ENCODE measurements around the gene STAC.
"Not testable (repeated sequence)": the region's sequence is repeated elsewhere in the genome, so short reads cannot be mapped to it uniquely, and the experiment has no call there.

STAC gene

DNA sequence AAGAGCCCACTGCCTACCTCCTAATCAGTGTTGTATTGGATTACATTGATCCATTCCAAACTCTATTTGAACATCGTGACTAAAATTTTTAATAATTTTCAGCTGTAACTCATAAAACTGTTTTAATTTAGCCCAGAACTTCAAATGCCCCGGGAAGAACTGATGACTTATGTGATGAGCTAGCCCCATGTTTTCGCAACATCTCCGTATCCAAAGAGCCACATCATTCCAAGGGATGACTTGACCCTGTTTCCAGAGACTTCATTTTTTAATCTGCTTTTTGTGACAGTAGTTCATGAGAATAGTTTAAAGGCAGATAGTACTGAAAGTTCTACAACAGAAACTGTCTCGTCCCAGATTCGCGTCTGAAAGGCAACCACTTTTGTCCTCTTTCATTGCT is 97.4 kb downstream of the STAC start:
- DNase-seq (ENCODE audit: low read depth in 2 of 2) = no peak

DNA sequence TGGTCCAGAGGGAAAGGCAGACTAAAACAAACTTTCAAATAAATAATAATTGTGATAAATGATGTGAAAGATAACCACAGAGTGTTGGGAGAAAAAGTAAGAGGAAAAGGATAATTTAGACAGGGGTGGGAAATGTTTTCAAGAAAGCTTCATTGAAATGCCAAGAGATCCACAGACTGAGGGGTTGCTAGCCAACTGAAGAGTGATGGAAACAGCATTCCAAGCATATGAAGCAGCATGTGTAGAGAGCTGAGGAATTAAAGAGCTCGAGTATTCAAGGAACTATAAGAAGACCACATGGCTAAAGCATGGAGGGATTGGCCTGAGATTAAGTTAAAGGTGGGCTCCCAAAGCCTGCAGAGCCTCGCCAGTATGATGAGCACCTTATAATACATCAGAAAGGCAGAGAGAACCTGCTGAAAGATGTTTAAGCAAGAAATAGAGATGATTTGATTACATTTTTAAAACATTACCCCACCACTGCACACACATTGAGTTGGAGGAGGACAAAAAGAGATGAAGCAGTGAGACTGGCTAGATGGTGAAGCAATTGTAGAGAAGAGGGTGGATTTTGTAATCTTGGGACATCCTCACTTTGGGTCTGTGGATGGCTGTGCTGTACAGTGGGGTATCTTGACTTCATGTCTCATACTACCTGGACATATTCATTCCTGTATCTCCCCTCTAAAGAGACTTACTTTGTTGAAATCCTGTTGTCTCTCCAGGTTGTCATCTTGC is 100.8 kb downstream of the STAC start:
- no peak for DNase-seq (ENCODE audit: low read depth in 2 of 2)

DNA sequence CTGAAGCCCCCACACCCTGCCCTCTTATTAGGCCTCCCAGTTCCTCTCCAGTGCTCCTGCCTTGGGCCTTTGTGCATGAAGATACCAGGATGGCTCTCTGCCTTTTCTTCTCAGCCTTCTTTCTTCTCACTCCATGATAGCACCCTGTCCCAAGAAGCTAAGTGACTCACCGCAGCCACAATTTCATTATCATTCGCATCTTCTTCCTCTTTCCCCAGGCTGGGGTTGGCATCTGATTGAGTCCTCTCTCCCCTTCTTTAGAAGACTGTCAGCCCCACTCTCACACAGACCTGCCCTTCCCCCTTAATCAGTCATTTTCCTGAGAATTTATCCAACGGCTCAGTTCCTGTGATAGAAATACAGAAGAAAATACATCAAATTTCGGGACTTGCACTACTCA is 102.0 kb downstream of the STAC start:
- DNase-seq (ENCODE audit: low read depth in 2 of 2) = no peak

DNA sequence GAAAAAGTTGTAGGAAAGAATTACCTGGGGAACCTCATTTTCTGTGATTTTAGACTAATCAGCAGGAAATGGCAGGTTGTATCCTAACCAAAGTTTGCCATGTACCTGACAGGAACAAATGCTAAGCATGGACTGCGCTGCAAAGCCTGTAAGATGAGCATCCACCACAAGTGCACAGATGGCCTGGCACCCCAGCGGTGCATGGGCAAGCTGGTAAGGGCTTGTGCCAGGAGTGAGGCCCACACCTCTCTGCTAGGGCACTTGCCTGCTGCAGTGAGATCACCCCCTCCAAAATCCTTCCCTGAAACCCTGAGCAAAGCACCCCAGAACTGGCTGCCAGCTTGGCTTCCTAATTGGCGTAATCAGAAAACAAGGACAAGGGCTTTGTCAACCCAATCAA is 102.6 kb downstream of the STAC start:
- no peak for DNase-seq (ENCODE audit: low read depth in 2 of 2)

DNA sequence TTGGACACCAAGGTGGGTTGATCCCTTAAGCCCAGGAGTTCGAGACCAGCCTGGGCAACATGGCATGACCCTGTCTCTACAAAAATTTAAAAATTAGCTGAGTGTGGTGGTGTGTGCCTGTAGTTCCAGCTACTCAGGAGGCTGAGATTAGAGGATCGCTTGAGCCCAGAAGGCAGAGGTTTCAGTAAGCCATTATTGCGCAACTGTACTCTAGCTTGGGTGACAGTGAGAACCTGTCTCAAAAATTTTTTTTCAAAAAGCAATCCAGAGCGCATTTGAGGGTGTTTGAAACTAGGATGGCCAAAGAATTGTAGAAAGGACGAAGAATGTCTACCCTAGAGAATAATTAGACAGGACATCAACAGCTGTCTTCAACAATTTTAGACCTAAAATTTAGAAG is 103.4 kb downstream of the STAC start:
- no peak for DNase-seq (ENCODE audit: low read depth in 2 of 2)

DNA sequence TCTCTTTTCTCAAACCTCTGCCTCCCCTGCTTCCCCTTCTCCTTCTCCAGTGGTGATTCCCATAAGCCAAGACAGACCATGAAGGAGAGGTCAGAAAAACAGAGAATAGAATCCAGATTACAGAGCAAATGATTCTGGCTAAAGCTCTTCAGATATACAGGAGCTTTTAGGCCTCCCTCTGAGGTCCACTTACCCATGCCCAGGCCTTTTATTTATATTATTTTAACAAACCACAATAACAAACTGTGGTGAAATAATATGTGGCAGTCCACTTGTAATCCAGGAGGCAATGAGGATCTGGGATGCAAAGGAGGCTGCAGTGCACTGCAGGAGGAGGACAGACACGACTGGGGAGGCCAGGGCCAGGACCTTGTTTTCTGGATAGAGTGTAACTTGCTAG is 104.1 kb downstream of the STAC start:
- no peak for DNase-seq (ENCODE audit: low read depth in 2 of 2)

DNA sequence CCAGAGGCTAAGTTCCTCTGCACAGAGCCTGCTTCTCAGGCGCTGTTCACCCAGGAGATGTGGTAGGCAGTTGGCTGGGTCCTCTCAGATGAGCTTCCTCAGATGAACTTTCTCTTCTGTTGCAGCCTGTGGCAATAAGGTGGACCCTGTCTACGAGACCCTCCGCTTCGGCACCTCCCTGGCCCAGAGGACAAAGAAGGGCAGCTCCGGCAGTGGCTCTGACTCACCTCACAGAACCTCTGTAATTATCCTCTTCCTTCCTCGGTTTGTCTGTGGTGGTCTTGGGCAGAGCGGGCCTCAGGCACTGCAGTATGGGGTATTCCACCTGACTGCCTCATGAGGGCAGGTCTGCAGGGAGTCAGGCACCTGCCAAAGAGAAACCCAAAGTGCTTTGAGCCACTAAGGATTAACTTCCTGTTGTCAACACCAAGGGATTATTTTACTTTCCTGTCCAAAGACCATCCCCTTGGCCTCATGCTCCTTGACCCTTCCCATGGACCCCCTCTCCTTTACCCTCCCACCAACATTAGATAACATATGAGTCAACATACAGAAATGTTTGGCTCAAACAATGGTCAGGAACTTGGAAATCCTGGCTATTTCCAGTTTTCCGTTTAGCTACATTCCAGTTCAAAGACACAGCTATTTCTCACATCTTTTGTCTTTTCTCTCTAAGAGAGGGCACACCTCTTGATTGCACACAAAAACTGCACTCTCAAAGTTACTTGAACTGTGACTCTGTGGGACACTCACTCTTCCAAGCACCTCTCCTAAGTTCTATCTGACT is 105.9 kb downstream of the STAC start:
- no peak for DNase-seq (ENCODE audit: low read depth in 2 of 2)

DNA sequence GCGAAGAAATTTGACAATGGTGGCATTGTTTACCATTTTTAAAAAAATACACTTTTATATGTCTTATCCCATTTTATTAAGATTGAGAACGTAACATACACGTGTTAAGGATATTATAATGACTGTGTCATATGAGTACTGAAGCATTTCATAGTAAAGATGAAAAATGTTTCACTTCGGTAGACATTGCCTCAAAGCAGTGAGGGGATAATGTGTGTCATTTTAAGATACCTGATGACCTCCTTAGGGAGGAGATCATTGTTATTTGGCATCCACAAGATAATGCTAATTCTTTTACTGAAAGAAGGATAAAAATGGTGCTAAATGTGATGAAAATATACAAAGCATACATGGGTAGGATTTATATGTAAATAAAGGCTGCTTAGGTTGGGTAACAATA is 107.3 kb downstream of the STAC start:
- DNase-seq (ENCODE audit: low read depth in 2 of 2) = no peak

DNA sequence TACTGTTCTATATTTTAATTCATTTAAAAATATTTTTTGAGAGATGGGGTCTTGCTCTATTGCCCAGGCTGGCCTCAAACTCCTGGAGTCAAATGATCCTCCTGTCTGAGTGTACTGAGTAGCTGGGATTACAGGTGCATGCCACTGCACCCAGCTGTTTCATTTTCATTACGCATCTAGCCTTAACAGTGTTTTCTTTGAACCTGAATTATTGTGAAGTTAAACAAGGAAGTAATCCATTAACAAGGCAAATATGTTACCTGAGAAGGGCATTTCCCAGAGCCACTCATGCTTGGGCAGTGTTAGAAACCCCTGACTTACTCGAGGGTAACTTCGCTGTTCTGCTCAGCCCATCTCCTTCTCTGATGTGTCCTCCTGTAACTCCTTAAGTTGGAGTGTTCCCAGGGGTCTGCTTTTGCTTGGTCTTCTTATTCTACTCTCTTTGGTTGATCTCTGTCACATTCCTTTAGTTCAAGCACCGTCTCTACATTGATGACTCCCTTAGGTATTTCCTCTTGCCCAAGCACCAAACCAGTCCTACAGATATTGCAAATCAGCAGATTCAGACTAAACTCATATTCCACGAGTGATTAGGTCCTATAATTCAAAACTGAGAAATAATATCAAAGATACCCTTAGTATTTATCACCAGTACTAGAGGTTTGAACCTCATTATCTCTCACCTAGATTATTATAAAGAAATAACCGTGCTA is 107.9 kb downstream of the STAC start:
- DNase-seq (ENCODE audit: low read depth in 2 of 2) = no peak

DNA sequence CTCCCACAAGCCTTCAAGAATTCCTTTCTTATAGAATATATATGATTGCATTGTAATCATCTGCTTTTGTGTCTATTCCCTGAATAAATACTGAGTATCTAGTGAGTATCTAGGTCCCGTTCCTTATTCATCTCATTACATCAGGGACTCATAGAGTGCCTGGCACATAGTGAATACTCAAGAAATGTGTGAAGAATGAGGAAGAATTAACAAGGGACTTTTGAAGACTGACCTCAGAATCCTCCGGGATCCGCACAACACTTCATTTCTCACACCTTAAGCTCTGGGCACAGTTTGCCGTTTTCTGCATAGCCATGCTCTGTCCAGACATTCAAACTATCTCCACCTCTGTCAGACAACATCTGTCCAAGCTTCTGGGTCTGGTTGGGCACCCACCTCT is 108.8 kb downstream of the STAC start:
- DNase-seq (ENCODE audit: low read depth in 2 of 2) = no peak

DNA sequence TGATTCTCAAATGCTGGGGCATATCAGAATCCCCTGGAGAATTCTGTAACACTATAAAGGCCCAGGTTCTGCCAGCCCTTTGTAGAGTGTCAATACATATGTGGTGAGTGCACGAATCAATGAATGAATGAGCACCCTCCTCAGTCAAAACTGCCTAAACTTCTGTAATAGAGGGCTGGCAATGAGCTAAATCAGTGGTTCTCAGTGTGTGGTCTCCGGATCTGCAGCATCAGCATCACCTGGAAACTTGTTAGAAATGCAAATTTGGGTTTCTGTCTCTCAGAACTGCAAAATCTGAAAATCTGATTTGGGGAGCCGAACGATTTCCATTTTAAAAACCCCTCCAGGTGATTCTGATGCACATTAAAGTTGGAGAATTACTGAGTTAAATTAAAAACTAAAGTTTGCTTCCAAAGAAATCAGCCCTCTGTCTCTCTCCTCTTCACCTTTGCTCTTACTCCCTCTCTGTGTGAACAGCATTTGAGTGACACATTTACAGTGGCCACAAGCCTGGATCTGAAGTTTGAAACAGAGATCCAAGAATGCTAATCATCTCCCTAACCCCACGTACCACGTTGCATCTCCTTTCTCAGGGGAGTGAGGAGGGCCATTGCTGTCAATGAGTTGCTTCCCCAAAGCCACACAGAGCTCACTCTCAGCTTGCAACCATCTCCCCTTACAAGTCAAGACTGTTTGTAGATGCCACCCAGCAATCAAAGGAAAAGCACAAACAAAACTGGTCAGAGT is 109.5 kb downstream of the STAC start:
- DNase-seq (ENCODE audit: low read depth in 2 of 2) = no peak

DNA sequence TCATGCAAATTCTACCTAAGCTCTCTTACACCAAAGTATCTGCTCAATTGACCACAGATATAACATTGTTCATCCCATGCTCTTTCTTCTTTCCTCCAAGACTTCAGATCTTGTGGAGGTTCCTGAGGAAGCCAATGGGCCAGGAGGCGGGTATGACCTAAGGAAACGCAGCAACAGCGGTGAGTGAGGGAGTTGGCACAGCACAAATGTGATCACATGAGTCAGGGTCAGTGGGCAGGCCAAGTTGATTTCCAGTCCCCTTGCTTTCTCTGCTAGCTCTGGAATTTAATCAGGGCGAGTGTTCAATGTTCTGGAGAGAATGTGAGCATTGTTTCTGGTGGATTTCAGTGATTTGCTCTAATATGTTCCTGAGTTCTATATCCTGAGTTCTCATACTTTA is 112.7 kb downstream of the STAC start:
- DNase-seq (ENCODE audit: low read depth in 2 of 2) = no peak

DNA sequence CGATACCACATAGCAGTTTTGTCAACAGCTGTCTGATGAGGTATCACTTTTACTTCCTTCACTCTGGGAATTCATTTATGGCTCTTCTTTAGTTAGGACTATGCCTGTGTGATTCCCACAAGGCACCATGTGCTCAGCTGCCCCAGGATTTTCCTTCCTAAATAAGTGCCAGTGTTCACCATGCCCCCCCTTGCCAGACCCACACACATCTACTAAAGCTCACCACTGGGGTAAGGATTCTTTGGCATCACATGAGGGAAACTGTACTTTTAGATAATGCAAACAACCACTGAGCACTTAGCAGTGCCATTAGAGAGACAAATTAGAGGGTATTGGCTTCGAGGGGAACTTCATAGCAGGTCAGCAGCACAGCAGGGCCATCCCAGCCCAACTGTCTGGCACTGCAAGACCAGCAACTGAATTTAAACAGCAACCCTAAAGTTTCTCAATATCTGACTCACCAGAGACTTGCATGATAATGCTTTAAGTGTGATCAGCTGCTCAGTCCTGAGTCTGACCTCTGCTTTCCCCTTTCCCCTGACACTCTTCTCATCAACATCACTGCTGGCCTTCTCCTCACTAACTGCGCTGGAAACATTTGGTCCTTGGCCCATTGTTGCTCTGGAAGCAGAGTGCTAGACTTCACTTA is 114.3 kb downstream of the STAC start:
- no peak for DNase-seq (ENCODE audit: low read depth in 2 of 2)

DNA sequence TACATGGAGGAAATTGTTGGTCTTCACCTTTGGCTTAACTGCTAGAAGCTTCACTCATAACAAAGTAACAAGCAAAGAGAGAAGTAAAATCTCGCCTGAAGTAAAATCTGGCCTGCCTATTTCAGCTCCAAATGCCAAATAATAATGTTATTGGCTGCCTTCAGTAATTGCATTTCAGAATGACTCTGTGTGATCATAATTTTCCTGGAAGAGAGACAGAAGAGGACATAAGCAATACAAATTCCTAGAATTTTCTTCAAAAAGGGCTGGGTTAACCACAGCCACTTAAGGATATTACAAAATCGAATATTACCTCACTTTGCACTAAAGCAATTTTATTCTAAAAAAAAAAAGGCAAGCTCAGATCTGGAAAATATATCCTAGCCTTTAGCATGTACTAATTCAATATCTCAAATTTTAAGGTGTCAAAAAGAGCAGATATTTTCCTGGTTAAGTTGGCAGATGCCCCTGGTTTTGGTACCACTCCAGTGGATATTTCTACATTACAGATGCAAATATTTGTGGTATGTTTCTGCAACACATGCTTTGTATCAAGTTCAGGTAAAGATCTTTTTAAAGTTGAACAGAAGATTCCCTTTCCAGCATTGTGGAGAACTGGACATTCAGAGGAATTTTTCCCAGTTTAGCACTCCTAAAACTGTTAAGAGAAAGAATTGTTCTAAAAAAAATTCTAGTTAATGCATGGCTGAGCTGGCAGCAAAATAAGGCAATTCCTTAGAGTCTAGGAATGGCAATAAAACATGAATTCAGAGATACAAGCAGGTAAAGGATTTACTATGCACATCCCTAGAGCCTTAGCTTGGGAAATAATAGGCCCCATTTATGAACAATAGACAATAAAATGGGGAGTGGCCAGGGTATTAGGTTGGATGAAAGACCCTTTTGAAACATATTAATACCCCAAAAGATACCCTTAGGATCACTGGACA is 116.7 kb downstream of the STAC start:
- DNase-seq (ENCODE audit: low read depth in 2 of 2) = no peak

DNA sequence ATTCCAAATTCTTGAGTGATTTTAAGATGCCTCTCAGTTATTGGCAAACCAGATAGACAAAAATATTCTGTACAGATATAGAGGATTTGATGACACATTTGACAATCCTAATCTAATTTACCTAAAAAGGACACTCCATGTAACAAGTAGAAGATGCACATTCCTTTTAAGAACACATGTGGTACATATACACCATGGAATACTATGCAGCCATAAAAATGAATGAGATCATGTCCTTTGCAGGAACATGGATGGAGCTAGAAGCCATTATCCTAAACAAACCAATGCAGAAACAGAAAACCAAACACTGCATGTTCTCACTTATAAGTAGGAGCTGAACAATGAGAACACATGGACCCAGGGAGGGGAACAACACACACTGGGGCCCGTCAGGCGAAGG is 119.7 kb downstream of the STAC start:
- not testable (repeated sequence) for DNase-seq (ENCODE audit: low read depth in 2 of 2)

DNA sequence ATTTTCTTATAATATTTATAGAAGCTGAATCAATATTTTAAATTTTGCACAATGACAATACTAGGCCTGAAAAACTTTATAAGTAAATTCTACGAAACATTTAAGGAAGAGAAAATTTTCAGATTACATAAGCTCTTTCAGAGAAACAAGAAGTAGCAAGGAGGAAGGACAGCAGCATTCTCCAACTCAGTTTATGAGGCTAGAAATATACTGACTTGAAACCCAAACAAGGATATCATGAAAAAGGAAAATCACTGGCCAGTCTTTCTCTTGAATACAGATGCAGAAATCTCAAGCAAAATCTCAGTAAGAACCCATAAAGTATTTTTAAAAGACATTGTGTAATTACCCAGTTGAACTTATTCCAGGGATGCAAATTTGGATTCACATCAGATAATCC is 121.3 kb downstream of the STAC start:
- DNase-seq (ENCODE audit: low read depth in 2 of 2) = no peak

DNA sequence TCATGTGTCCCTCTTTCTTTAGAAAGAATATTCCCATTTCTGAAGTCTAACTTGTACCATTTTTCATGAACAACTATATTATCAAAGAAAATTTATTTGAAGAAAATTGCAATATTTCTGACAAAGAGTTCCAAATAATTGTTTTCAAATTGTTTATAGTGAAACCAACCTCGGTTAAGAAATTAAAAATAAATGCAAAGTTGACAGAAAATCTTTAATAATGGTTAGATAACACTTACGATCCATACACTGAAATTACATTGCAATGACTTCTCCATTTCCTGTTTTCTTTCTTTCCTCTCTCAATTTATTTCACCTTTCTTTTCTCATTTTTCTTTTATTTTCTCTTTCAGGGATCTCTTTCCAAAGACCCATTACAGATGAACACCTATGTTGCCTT is 125.1 kb downstream of the STAC start:
- no peak for DNase-seq (ENCODE audit: low read depth in 2 of 2)

DNA sequence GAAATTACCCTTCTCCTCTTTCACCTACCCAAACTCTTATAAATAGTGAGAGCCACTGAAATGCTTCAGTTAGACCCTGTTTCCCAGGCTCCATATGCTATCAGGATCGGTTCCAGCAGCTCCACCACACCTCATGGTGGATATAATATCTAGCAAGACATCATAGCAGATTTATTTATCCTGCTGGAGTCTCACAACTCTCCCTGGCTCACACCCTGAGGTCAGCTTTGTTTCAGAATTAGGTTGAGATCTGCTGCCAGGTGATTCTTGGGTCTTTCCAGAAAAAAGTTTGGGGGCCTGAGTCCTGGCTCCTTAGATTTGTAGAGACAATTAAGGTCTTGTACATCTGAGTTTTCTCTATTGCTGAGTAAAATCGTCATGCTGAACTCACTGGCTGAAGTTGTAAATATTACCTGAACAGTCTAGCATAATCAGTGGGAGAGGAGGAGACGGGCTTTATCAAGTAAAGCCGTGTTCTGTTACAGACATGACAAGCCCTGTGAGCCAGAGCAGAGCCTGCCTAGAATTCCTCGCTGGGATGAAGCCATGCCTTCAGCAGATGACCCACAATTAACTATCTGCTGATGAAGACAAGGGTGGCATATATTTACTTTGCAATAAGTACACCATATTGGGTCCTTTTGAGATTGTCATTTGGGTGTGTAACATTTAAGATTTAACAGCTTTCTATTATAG is 131.6 kb downstream of the STAC start:
- DNase-seq (ENCODE audit: low read depth in 2 of 2) = no peak

DNA sequence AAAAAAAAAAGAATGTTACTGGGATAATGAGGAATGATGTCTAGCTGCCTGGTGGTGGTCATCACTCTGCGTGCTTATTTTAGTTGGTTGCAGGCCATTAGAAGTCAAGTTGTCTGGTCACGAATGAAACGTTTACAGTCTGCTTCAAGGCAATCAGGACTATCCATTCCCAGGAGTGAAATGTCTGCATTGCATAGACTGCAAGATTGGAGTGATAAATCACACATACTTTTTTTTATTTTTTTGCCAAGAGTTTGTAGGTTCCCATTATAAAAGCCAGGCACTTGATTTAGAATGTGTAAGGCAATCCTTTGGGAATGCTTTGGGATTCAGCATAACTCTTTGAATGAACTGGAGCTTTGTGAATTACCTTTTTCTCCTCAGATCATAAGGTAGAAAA is 132.3 kb downstream of the STAC start:
- DNase-seq (ENCODE audit: low read depth in 2 of 2) = no peak

DNA sequence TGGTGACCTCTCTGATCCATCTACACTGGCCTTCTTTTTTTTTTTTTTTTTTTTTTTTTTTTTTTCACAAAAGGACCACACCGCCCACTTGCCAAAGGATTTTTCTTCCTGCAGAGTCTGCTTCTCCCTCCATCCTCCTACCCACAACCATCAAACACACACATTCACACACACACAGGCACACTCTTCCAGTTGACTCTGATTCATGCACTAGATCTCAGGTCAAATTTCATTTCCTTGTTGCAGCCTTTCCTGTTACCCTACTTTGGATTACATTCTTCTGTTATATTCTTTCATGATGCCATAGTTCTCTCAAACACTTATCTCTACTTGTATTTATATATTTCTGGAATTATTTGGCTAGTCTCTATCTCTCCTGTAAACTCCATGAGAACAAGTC is 133.9 kb downstream of the STAC start:
- no peak for DNase-seq (ENCODE audit: low read depth in 2 of 2)

Data from stimulated activated CD4-positive, alpha-beta T cell treated with anti-CD3 and anti-CD28 coated beads, Interleukin-1b, Interleukin-23, amount 100 ng/mL, for 4 hours (primary cell).